Measurements from ENCODE around the gene RNF11. TPM values are rescaled to one million over a fixed set of nuclear protein-coding genes. Genes with fewer than 3 reads are reported as not detected.

RNF11 gene
- polyA plus RNA-seq, 4 donors = 127 to 160 (median 149) TPM

GRCh38 chr1:51255331-51255730 is 19.3 kb downstream of the RNF11 start:
- no peak for DNase-seq (ENCODE audit: low read depth in 4 of 4, low spot score in 3 of 4)

- no peak for DNase-seq (ENCODE audit: low read depth in 4 of 4, low spot score in 3 of 4)
Measured at GRCh38 chr1:51263147-51263877, 27.2 kb downstream of the RNF11 start.

GRCh38 chr1:51264451-51264850 is 28.4 kb downstream of the RNF11 start:
- DNase-seq (ENCODE audit: low read depth in 4 of 4, low spot score in 3 of 4) = no peak

GRCh38 chr1:51265618-51266017 is 29.5 kb downstream of the RNF11 start:
- DNase-seq (ENCODE audit: low read depth in 4 of 4, low spot score in 3 of 4) = no peak

- no peak for DNase-seq (ENCODE audit: low read depth in 4 of 4, low spot score in 3 of 4)
Measured at GRCh38 chr1:51266181-51266580, 30.1 kb downstream of the RNF11 start.

- DNase-seq (ENCODE audit: low read depth in 4 of 4, low spot score in 3 of 4) = no peak
Measured at GRCh38 chr1:51266791-51267190, 30.7 kb downstream of the RNF11 start.

GRCh38 chr1:51268634-51269033 is 32.6 kb downstream of the RNF11 start:
- DNase-seq (ENCODE audit: low read depth in 4 of 4, low spot score in 3 of 4) = no peak

GRCh38 chr1:51270751-51271150 is 34.7 kb downstream of the RNF11 start:
- DNase-seq (ENCODE audit: low read depth in 4 of 4, low spot score in 3 of 4) = no peak

- no peak for DNase-seq (ENCODE audit: low read depth in 4 of 4, low spot score in 3 of 4)
Measured at GRCh38 chr1:51272916-51273315, 36.8 kb downstream of the RNF11 start.

- DNase-seq (ENCODE audit: low read depth in 4 of 4, low spot score in 3 of 4) = no peak
Measured at GRCh38 chr1:51274676-51275075, 38.6 kb downstream of the RNF11 start.

- DNase-seq (ENCODE audit: low read depth in 4 of 4, low spot score in 3 of 4) = no peak
Measured at GRCh38 chr1:51276286-51276685, 40.2 kb downstream of the RNF11 start.

GRCh38 chr1:51280321-51280978 is 44.4 kb downstream of the RNF11 start:
- no peak for DNase-seq (ENCODE audit: low read depth in 4 of 4, low spot score in 3 of 4)

GRCh38 chr1:51281807-51282206 is 45.7 kb downstream of the RNF11 start:
- no peak for DNase-seq (ENCODE audit: low read depth in 4 of 4, low spot score in 3 of 4)

- DNase-seq (ENCODE audit: low read depth in 4 of 4, low spot score in 3 of 4) = no peak
Measured at GRCh38 chr1:51282605-51283004, 46.5 kb downstream of the RNF11 start.

GRCh38 chr1:51283979-51284378 is 47.9 kb downstream of the RNF11 start:
- DNase-seq (ENCODE audit: low read depth in 4 of 4, low spot score in 3 of 4) = no peak

GRCh38 chr1:51284487-51284954 is 48.4 kb downstream of the RNF11 start:
- DNase-seq (ENCODE audit: low read depth in 4 of 4, low spot score in 3 of 4) = no peak

- no peak for DNase-seq (ENCODE audit: low read depth in 4 of 4, low spot score in 3 of 4)
Measured at GRCh38 chr1:51285055-51285454, 49.0 kb downstream of the RNF11 start.

- no peak for DNase-seq (ENCODE audit: low read depth in 4 of 4, low spot score in 3 of 4)
Measured at GRCh38 chr1:51287966-51288365, 51.9 kb downstream of the RNF11 start.

GRCh38 chr1:51288578-51288977 is 52.5 kb downstream of the RNF11 start:
- DNase-seq (ENCODE audit: low read depth in 4 of 4, low spot score in 3 of 4) = no peak

- DNase-seq (ENCODE audit: low read depth in 4 of 4, low spot score in 3 of 4) = no peak
Measured at GRCh38 chr1:51289676-51290488, 53.8 kb downstream of the RNF11 start.

GRCh38 chr1:51290489-51290847 is 54.4 kb downstream of the RNF11 start:
- no peak for DNase-seq (ENCODE audit: low read depth in 4 of 4, low spot score in 3 of 4)

Data from right renal pelvis (tissue), 4 donors.